NCI-H128 (cell line): Measurements from ENCODE around the gene FAM13B.
"Not testable (repeated sequence)": the region's sequence is repeated elsewhere in the genome, so short reads cannot be mapped to it uniquely, and the experiment has no call there.

Source experiments
- DNase-seq: peaks from one replicate; lab custom pipeline; 2025; ENCODE audit not compliant: unreplicated experiment; lab: John Stamatoyannopoulos, UW

FAM13B gene

GRCh38 chr5:138035605-138036537 is 3.0 kb upstream of the FAM13B start:
- DNase-seq, result peak; percentile 30

- no peak for DNase-seq
These were observed 1.0 kb upstream of the FAM13B start for GRCh38 chr5:138033907-138034306.

- DNase-seq, result no peak
These were observed 518 bp upstream of the FAM13B start for GRCh38 chr5:138033386-138033808.

- DNase-seq, result no peak
These were observed 779 bp downstream of the FAM13B start for GRCh38 chr5:138032028-138032571.

- DNase-seq, result no peak
These were observed 2.9 kb downstream of the FAM13B start for GRCh38 chr5:138029944-138030343.

- no peak for DNase-seq
These were observed 3.4 kb downstream of the FAM13B start for GRCh38 chr5:138029501-138029900.

GRCh38 chr5:138028971-138029365 is 3.9 kb downstream of the FAM13B start:
- no peak for DNase-seq

GRCh38 chr5:138028262-138028970 is 4.5 kb downstream of the FAM13B start:
- not testable (repeated sequence) for DNase-seq

GRCh38 chr5:138026793-138027192 is 6.1 kb downstream of the FAM13B start:
- DNase-seq, result not testable (repeated sequence)

- no peak for DNase-seq
These were observed 7.6 kb downstream of the FAM13B start for GRCh38 chr5:138025285-138025684.

GRCh38 chr5:138024117-138024516 is 8.8 kb downstream of the FAM13B start:
- no peak for DNase-seq

GRCh38 chr5:138022912-138023311 is 10.0 kb downstream of the FAM13B start:
- DNase-seq, result no peak

GRCh38 chr5:138021771-138022170 is 11.1 kb downstream of the FAM13B start:
- DNase-seq, result no peak

- DNase-seq, result no peak
These were observed 14.0 kb downstream of the FAM13B start for GRCh38 chr5:138018849-138019248.

GRCh38 chr5:138015916-138016315 is 17.0 kb downstream of the FAM13B start:
- DNase-seq, result no peak

- no peak for DNase-seq
These were observed 20.9 kb downstream of the FAM13B start for GRCh38 chr5:138011991-138012390.

- DNase-seq, result no peak
These were observed 32.7 kb downstream of the FAM13B start for GRCh38 chr5:138000102-138000723.

- DNase-seq, result no peak
These were observed 35.1 kb downstream of the FAM13B start for GRCh38 chr5:137997726-137998213.

GRCh38 chr5:137995749-137996128 is 37.1 kb downstream of the FAM13B start:
- DNase-seq, result no peak

GRCh38 chr5:137995077-137995748 is 37.7 kb downstream of the FAM13B start:
- no peak for DNase-seq

- no peak for DNase-seq
These were observed 38.3 kb downstream of the FAM13B start for GRCh38 chr5:137994556-137994955.
